ENCODE results near the gene MYO5A.

The MYO5A gene

GRCh38 chr15:52283281-52283680 is 245.4 kb downstream of the MYO5A start:
- no peak for TF ChIP-seq CTCF (conservative IDR thresholded peaks at IDR 0.05; ENCODE audit: low read depth, low read length)
- Histone ChIP-seq H4K20me1 (ENCODE audit: insufficient read depth) (no peaks in the 10 kb centered on the region), H3K79me2 (ENCODE audit: insufficient read depth, low read depth) (no peaks in the 10 kb centered on the region), H3K4me1 (ENCODE audit: low read depth, poor library complexity, severe bottlenecking) (no peaks in the 10 kb centered on the region), H3K36me3 (ENCODE audit: insufficient read depth) (no peaks in the 10 kb centered on the region), H3K27ac (no peak overlapping the region), H3K4me2 (no peak overlapping the region), H3K4me3 (IDR thresholded peaks at IDR 0.05; ENCODE audit: insufficient read depth, low read depth, low read length) (no peak overlapping the region), H2AFZ (ENCODE audit: low read depth) (no peak overlapping the region), H3K9ac (no peak overlapping the region), H3K27me3 (ENCODE audit: insufficient read depth, low read depth) (no peaks in the 10 kb centered on the region)

GRCh38 chr15:52282418-52282817 is 246.3 kb downstream of the MYO5A start:
- Histone ChIP-seq H3K27me3 (ENCODE audit: insufficient read depth, low read depth) (no peaks in the 10 kb centered on the region), H3K79me2 (ENCODE audit: insufficient read depth, low read depth) (no peaks in the 10 kb centered on the region), H3K36me3 (ENCODE audit: insufficient read depth) (no peaks in the 10 kb centered on the region), H3K4me1 (ENCODE audit: low read depth, poor library complexity, severe bottlenecking) (no peaks in the 10 kb centered on the region), H3K4me2 (no peak overlapping the region), H3K4me3 (IDR thresholded peaks at IDR 0.05; ENCODE audit: insufficient read depth, low read depth, low read length) (no peak overlapping the region), H3K27ac (no peak overlapping the region), H2AFZ (ENCODE audit: low read depth) (no peak overlapping the region), H4K20me1 (ENCODE audit: insufficient read depth) (no peaks in the 10 kb centered on the region), H3K9ac (no peak overlapping the region)
- TF ChIP-seq CTCF (conservative IDR thresholded peaks at IDR 0.05; ENCODE audit: low read depth, low read length): no peak

GRCh38 chr15:52281085-52282035 is 247.3 kb downstream of the MYO5A start:
- Histone ChIP-seq H2AFZ (ENCODE audit: low read depth) (no peak overlapping the region), H3K4me1 (ENCODE audit: low read depth, poor library complexity, severe bottlenecking) (no peaks in the 10 kb centered on the region), H3K4me2 (no peak overlapping the region), H3K27me3 (ENCODE audit: insufficient read depth, low read depth) (no peaks in the 10 kb centered on the region), H3K27ac (no peak overlapping the region), H3K36me3 (ENCODE audit: insufficient read depth) (no peaks in the 10 kb centered on the region), H3K79me2 (ENCODE audit: insufficient read depth, low read depth) (no peaks in the 10 kb centered on the region), H3K9ac (no peak overlapping the region), H3K4me3 (IDR thresholded peaks at IDR 0.05; ENCODE audit: insufficient read depth, low read depth, low read length) (no peak overlapping the region), H4K20me1 (ENCODE audit: insufficient read depth) (no peaks in the 10 kb centered on the region)
- TF ChIP-seq CTCF (conservative IDR thresholded peaks at IDR 0.05; ENCODE audit: low read depth, low read length): no peak

GRCh38 chr15:52280326-52281084 is 248.2 kb downstream of the MYO5A start:
- H3K4me2 ChIP-seq: no peak overlapping the region
- no peaks in the 10 kb centered on the region for H3K79me2 ChIP-seq (ENCODE audit: insufficient read depth, low read depth)
- no peak overlapping the region for H2AFZ ChIP-seq (ENCODE audit: low read depth)
- TF ChIP-seq CTCF (conservative IDR thresholded peaks at IDR 0.05; ENCODE audit: low read depth, low read length): no peak
- no peaks in the 10 kb centered on the region for H3K4me1 ChIP-seq (ENCODE audit: low read depth, poor library complexity, severe bottlenecking)
- no peaks in the 10 kb centered on the region for H3K36me3 ChIP-seq (ENCODE audit: insufficient read depth)
- H3K27ac ChIP-seq: no peak overlapping the region
- H4K20me1 ChIP-seq (ENCODE audit: insufficient read depth): no peaks in the 10 kb centered on the region
- no peak overlapping the region for H3K9ac ChIP-seq
- no peaks in the 10 kb centered on the region for H3K27me3 ChIP-seq (ENCODE audit: insufficient read depth, low read depth)
- H3K4me3 ChIP-seq (IDR thresholded peaks at IDR 0.05; ENCODE audit: insufficient read depth, low read depth, low read length): no peak overlapping the region

Measured in KMS-11 (cell line).